ENCODE data around the gene WDR74. TPM values are rescaled to one million over a fixed set of nuclear protein-coding genes. Genes with fewer than 3 reads are reported as not detected.

WDR74 gene
- total and polyA plus RNA-seq, 9 of the 15 experiments (the other 6 are each of a cell fraction or from before 2014, with no cell fraction given): 32.7 to 210 (median 114) TPM

- TF ChIP-seq NFATC3 (IDR thresholded peaks at IDR 0.05) (peak; percentile 95; the same call in 1 of the 2 replicates), RB1 (IDR thresholded peaks at IDR 0.05; ENCODE audit: low read depth) (peak; percentile 92), ZEB2 (IDR thresholded peaks at IDR 0.05) (peak; percentile 91), ZNF830 (CRISPR knock-in tag; IDR thresholded peaks at IDR 0.05) (peak; percentile 100), DNMT1 (IDR thresholded peaks at IDR 0.05) (no peak; the same call in 1 of the 2 replicates), ZNF12 (CRISPR knock-in tag; IDR thresholded peaks at IDR 0.05) (peak; percentile 16; the same call in 1 of the 2 replicates), HOMEZ (CRISPR knock-in tag; IDR thresholded peaks at IDR 0.05) (no peak), ZNF655 (CRISPR knock-in tag; IDR thresholded peaks at IDR 0.05) (peak; percentile 100), KDM4B (IDR thresholded peaks at IDR 0.05; ENCODE audit: borderline replicate concordance in 2 of 2, low read depth in 1 of 2) (peak in 1 of 2 experiments; percentile 100; a peak in 2 of 4 replicates), ZBTB9 (CRISPR knock-in tag; IDR thresholded peaks at IDR 0.05) (peak; percentile 100), MXD1 (CRISPR knock-in tag; IDR thresholded peaks at IDR 0.05; ENCODE audit: borderline replicate concordance, poor library complexity, severe bottlenecking) (peak; percentile 40), TGIF2 (CRISPR knock-in tag; IDR thresholded peaks at IDR 0.05) (0 out of 2 replicates have a peak, but pooled peaks have one; percentile 49), ZFP36 (IDR thresholded peaks at IDR 0.05; ENCODE audit: low read depth, low read length, partially characterized antibody) (peak; percentile 49), MIER1 (IDR thresholded peaks at IDR 0.05; ENCODE audit: low read depth) (no peak; the same call in 1 of the 2 replicates), GMEB1 (CRISPR knock-in tag; IDR thresholded peaks at IDR 0.05) (peak; percentile 61; the same call in 1 of the 2 replicates), ZMIZ1 (IDR thresholded peaks at IDR 0.05; ENCODE audit: low read depth in 2 of 2, low read length in 2 of 2) (peak in 1 of 2 experiments; percentile 100; a peak in 2 of 4 replicates)
Observed at GRCh38 chr11:62841361-62842170, 2.2 kb upstream of the WDR74 start (continued).

Data from K562 (cell line).